Stimulated activated naive CD4-positive, alpha-beta T cell treated with Interleukin-2 at 50 U/mL for 16 hours (primary cell): ENCODE data around the gene PSMD6.

Experiments used
- DNase-seq: peaks from one replicate; lab custom pipeline; 2025; lab: John Stamatoyannopoulos, UW

PSMD6 gene

GRCh38 chr3:64046592-64046991 lies 23.3 kb upstream of the PSMD6 start:
- DNase-seq = no peak

- no peak for DNase-seq
These were observed 19.7 kb upstream of the PSMD6 start for GRCh38 chr3:64042952-64043351.

DNA sequence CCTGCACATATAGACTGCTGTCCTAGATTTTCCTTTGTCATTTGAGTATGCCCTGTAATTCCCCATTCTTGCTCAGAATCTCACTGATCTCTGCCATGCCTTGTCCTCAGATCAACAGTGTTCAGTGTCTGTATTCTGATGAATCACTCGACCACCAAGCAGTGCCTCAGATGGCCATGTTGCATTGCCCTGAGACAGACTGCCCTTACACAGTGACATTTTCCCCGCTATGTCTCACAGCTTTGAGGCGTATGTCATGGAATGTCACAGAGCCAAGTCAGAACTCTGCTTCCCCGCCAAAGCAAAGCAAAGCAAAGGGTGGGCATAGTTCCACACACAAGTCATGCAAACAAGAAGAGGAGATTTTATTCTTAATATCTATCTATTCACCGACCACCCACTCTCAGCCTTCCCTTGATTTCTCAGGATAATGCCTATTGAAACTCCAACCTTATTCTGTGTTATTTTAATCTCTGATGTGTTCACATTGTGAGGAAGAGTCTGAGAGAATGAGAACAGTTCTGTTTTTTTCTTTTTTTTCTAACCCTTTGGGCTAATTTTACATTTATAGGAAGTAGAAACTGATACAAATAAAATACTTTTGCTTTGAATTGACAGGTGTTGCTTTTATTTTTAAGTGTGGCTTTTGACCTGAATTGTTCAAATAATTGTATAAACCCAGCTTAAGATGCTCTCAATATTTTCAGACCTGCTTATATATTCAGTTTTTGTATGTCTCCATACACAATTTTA lies 16.9 kb upstream of the PSMD6 start:
- no peak for DNase-seq

- DNase-seq = no peak
These were observed 16.0 kb upstream of the PSMD6 start for GRCh38 chr3:64039332-64039731.

- DNase-seq = no peak
These were observed 15.0 kb upstream of the PSMD6 start for GRCh38 chr3:64038253-64038767.

GRCh38 chr3:64037084-64037483 lies 13.8 kb upstream of the PSMD6 start:
- DNase-seq = no peak

GRCh38 chr3:64033069-64033468 lies 9.8 kb upstream of the PSMD6 start:
- no peak for DNase-seq

DNA sequence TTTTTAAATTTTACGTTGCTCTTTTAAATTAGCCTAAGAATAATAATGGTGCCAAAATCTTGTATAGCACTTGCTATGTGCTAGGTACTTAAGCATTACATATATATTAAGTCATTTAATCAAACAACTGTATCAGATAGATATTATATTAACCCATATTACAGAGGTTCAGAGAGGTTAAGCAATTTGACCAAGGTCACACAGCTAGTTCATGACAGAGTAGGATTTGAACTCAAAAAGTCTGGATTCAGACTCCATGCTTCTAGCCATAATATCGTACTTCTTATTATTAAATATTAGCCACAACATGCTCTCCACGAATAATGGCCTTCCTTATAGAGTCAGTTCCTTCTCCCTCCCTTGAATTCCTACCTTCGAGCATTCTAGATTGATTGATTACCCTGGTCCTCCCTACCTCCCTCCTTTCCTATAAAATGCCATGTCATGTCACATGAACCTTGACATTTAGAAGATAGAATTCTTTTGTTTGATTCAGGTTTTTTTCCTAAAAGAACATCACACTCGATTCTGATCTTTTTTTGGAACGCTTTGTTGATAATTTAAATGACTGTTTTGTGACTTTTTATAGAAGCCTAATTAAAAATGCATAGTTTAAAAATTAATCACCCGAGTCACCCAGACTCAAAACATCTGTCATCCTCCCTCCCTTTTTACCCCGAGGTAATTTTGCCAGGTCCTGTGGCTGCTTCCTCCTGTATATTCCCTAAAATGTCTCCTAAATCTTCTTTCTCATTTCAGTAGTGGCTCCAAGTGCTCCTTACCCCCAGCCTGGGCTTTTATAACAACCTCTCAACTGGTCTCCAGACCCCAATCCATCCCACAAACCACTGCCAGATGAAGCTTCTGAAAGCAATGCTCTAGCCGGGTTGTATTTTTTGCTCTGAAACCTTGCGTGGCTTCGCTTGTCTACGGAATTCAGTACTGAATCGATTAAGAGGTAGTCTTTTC lies 8.5 kb upstream of the PSMD6 start:
- no peak for DNase-seq

DNA sequence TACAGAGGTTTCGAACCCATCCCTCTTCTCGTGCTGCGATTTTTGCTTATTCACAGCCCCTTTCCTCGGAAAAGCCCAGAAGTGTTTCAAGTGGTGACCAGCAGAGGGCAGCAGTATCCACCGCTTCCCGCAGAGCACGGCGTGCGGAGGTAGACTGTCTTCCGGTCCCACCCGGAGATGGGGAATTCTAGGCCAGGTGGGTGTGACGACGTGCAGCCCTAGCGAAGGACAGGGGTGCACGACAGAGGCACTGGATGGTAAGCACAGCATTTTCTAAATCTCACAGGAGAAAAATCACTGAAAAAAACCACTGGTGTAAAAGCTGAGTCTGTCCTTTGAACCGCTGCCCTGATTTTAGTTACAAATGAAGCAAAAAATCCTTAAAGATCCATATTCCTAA lies 7.4 kb upstream of the PSMD6 start:
- peak; percentile 73 for DNase-seq

GRCh38 chr3:64029287-64029686 lies 6.0 kb upstream of the PSMD6 start:
- DNase-seq = no peak

DNA sequence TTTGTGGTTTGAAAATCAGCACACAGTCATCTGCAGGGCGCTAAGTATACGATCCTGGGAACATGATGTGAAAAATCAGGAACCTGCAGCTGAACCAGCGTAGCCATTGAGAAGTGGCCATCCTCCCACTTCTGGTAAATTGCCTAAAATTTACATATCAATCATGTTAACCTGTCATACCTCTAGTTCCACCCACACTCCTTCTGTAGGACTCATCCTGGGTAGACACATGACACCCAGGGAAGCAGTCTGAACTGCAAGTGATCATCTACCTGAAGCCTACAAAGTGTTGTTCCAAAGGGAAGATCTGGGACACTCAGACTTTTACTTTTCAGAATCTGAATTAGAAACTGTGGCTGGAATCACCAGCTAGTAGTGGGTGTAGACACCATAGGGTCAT lies 5.5 kb upstream of the PSMD6 start:
- no peak for DNase-seq

DNA sequence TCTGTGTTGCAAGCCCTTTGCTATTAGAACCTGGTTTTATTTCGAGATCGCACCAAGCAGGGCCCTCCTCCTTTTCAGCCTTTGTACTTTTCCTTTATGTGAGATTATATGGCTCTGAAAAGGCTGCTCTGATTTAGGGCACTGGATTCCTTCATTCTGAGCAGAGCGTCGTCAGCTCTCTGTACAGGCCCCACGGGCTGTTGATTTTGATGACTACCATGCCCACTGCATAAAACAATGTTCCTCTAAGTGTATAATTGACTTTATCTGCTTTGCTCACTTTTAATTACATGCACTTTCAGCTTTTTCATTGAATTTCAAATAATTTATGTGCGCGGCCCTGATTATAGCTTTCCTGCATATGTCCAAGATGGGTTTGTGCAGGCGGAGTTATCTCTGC lies 4.4 kb upstream of the PSMD6 start:
- no peak for DNase-seq

DNA sequence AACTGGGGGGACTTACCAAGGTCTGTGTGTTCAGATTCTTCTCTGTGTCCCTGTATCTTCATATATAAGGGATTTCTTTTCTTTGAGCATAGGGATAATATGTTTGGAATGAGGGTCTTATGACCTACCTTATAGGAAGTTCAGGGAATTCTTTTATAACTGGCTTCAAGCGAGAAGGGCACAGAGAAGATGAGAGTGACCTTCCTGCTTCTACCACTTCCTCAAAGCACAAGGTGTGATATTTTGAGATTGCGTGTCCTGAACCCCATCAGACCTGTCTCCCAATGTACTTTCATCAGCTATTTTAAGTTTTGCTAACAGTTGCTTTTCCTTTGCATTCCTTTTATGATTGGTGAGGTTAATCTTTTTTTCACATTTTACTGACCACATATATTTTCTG lies 3.1 kb upstream of the PSMD6 start:
- no peak for DNase-seq

GRCh38 chr3:64023861-64024223 lies 548 bp upstream of the PSMD6 start:
- no peak for DNase-seq

GRCh38 chr3:64022451-64023186 lies 675 bp downstream of the PSMD6 start:
- peak; percentile 2 for DNase-seq

DNA sequence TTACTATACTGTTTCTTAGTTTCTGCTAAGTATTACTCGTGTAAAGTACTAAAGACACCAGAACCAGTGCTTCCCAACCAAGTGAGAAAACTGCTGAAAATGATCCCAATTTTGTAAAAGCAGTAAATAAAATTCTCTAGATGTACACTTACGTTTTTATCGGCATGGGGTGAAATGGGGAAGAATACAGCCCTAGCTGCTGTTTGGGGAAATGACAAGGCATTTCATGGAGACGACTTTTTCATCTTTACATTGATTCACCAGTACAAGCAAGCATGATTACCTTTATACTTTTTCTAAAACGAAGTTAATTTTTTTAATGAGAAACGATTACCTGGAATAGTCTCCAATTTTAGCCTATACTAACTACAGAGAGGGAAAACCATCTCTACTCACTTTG lies 1.4 kb downstream of the PSMD6 start:
- no peak for DNase-seq

DNA sequence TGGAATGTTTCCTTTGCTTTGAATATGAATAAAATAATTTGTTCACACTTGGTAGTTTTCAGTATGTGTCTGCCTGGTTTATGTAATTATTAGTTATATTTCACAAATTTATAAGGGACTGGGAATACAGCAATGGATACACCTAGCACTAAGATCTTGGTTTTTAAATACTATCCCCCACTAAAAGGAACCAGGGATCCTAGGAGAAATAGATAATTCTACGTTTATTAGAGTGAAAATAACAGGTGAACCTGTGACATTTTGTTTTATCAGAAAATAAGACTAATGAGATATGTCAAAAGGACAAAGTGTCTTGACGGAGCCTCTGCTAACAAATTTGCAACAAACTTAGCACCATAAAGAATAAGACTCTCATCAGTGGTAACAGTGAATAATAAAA lies 3.4 kb downstream of the PSMD6 start:
- no peak for DNase-seq

DNA sequence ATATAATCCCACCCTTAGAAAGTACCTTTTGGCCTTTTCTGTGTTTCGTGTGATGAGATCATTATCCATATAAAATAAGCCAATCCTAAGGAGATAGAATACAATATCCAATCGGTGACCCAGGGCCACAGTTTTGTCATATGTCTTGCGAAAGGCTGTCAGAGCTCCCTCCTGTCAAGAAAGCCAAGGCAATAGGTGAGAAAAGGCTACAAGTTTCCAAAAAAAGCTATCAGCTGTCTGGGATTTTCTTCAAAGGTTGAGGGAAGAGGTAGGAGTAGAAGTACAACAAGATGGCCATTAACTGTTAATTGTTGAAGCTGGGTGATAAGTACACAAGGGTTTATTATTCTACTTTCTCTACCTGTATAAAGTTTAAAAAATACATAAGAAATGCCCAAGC lies 4.0 kb downstream of the PSMD6 start:
- no peak for DNase-seq

DNA sequence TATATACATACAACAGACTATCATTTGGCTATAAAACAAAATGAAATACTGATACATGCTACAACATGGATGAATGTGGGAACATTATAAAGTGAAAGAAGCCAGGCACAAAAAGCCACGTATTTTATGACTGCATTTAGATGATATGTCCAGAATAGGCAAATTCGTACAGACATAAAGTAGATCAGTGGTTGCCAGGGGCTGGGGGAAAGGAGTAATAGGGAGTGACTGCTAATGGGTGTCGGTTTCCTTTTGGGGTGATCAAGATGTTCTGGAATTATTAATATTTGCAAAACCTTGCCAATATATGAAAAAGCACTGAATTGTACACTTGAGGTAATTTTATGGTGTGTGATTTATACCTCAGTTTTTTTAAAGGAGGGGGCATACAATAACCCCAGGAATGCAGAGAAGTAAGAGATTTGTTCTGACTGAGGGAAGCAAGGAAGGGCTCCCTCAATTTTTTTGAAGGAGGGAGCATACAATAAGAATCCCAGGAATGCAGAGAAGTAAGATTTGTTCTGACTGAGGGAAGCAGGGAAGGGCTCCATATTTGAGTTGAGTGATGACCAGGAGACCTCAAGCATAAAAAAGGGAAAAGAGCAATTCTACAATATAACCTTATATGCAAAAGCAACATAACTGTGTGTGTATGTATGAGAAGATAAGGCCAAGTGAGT lies 6.2 kb downstream of the PSMD6 start:
- no peak for DNase-seq

DNA sequence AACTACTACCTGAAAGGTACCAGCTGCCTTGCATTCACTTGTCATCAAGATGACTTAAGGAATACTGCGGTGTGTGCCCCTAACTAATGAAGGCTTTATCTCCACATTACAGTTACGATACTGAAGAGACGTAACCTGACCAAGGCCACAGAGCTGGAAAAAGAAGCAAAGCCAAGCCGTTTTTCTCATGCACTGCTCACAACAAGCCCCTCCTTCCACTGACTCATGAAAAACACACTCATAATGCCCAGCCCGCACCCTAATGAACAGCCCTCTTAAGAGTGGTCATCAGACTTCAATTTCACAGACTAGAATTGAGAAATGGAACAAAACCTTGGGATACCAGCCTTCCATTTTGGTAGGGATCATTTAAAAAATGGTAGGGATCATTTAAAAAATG lies 11.6 kb downstream of the PSMD6 start:
- no peak for DNase-seq

DNA sequence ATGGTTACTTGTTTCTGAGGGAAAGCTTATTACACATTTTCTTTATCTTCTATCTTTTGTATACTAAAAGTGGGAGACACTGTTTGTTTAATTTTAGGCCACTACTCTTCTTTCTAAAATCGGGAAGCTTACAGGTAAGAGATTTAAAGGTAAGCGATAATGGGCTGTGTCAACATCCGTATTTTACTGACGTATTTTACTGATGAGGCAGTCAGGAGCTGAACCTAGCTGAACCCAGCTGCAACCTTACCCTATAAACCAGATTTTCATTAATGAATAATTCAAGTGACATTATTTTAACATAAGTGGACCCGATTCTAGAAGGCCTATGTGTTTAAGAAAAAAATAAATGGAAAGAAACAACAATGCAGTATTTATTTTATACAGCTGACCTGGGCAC lies 13.1 kb downstream of the PSMD6 start:
- DNase-seq = no peak

- no peak for DNase-seq
These were observed 13.8 kb downstream of the PSMD6 start for GRCh38 chr3:64009528-64009927.
